Mucosa of descending colon (tissue), 3 donors: ENCODE measurements around the gene PRR32. TPM values are rescaled to one million over a fixed set of nuclear protein-coding genes. Genes with fewer than 3 reads are reported as not detected.

Experiments used
- ATAC-seq: fragments of 200-7000 bp; cut with Tn5 transposase; one replicate; pipeline ENCODE4 v1.9.1; 2020; ENCODE audit warnings: mild to moderate bottlenecking, moderate library complexity
- DNase-seq, 3 donors: peaks; one replicate each; pipeline ENCODE4 v3.0.0-alpha.2; 2020
- H3K36me3 ChIP-seq: fragments of 200-600 bp; one replicate; pipeline ENCODE4 v1.8.0; 2021; ENCODE audit warnings: low read depth, mild to moderate bottlenecking
- H3K4me1 ChIP-seq: fragments of 200-600 bp; one replicate; pipeline ENCODE4 v1.8.0; 2021; ENCODE audit warnings: low read depth, mild to moderate bottlenecking
- H3K4me3 ChIP-seq: fragments of 200-600 bp; one replicate; pipeline ENCODE4 v1.8.0; 2021; ENCODE audit warnings: mild to moderate bottlenecking
- H3K9me3 ChIP-seq: fragments of 200-600 bp; one replicate; pipeline ENCODE4 v1.8.0; 2021; ENCODE audit warnings: mild to moderate bottlenecking
- CTCF ChIP-seq: fragments of 200-600 bp; IDR thresholded peaks from one replicate; pipeline ENCODE4 v1.8.0; 2022; ENCODE audit warnings: antibody characterized with exemption, mild to moderate bottlenecking
- intact Hi-C, 2 donors: fragments of 100-400 bp; cut with DNase I in 1 of 2; cut with micrococcal nuclease in 1 of 2; formaldehyde crosslinking; loops; one replicate each; pipeline versions ENCODE4 v1.11.0 to v1.11.1; 2022; cut with DNase I, micrococcal nuclease
- total RNA-seq, 3 donors: library from RNA; stranded (reverse); fragmentation: NEBNext Ultra II Directional in 2 of 3; extraction: Animal tissue kit (Norgen Biotek cat#: 25700) in 2 of 3; gene quantifications; one replicate each; pipeline versions ENCODE4 v1.2.1 to v1.2.4, GENCODE V29; 2021 to 2023
- donor health status: DM: no; HTN: no; CAD: no; lungs with moderate emphysema.
- donor health status: DM: no; HTN: no; CAD: no.
- donor health status: DM: no; HTN: yes; CAD: no.

The PRR32 gene
- total RNA-seq, 3 donors from 2014 or later, result not detected

- ATAC-seq (no peak), DNase-seq (no peak)
- TF ChIP-seq CTCF, result no peak
- Histone ChIP-seq H3K4me3 (no peak overlapping the region), H3K4me1 (no peaks in the 10 kb centered on the region), H3K36me3 (no peaks in the 10 kb centered on the region), H3K9me3 (no peaks in the 10 kb centered on the region)
- intact Hi-C loops, result no loop called here
Measured at GRCh38 chrX:126820700-126821420, 1.3 kb downstream of the PRR32 start.

- intact Hi-C loops, result no loop called here
- TF ChIP-seq CTCF, result no peak
Measured at GRCh38 chrX:126824338-126825007, 4.9 kb downstream of the PRR32 start.

GRCh38 chrX:126825566-126826193 is 6.2 kb downstream of the PRR32 start:
- ATAC-seq (no peak), DNase-seq (no peak)
- Histone ChIP-seq H3K4me1 (no peaks in the 10 kb centered on the region), H3K4me3 (no peak overlapping the region), H3K9me3 (no peaks in the 10 kb centered on the region), H3K36me3 (no peaks in the 10 kb centered on the region)
- TF ChIP-seq CTCF, result no peak
- intact Hi-C loops, result no loop called here

More at GRCh38 chrX:126824338-126825007, 4.9 kb downstream of the PRR32 start:
- Histone ChIP-seq H3K36me3 (no peaks in the 10 kb centered on the region), H3K4me3 (no peak overlapping the region), H3K9me3 (no peaks in the 10 kb centered on the region), H3K4me1 (no peaks in the 10 kb centered on the region)
- DNase-seq (no peak), ATAC-seq (no peak)

- H3K4me1 ChIP-seq, result no peaks in the 10 kb centered on the region
- H3K9me3 ChIP-seq, result no peaks in the 10 kb centered on the region
- no peaks in the 10 kb centered on the region for H3K36me3 ChIP-seq
- TF ChIP-seq CTCF, result no peak
- intact Hi-C loops, result no loop called here
- DNase-seq (no peak), ATAC-seq (no peak)
- no peak overlapping the region for H3K4me3 ChIP-seq
Measured at GRCh38 chrX:126836186-126836585, 16.7 kb downstream of the PRR32 start.

DNA sequence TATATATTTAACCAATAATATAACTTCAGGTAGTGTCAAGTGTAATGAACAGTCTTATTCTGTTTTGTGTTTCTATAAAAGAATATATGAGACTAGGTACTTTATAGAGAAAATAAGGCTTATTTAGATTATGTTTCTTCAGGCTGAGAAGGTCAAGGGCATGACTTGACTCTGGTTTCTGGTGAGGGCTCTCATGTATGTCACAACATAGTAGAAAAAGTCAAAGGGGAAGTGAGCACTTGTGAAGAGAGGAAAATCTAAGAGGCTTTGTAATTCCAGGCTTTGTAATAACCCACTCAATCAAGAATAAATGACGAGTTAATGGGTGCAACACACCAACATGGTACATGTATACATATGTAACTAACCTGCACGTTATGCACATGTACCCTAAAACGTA is 27.6 kb downstream of the PRR32 start:
- ATAC-seq, result no peak
- intact Hi-C loops, result no loop called here
- no peaks in the 10 kb centered on the region for H3K9me3 ChIP-seq
- no peak for TF ChIP-seq CTCF
- no peak for DNase-seq
- no peaks in the 10 kb centered on the region for H3K4me1 ChIP-seq
- H3K36me3 ChIP-seq, result no peaks in the 10 kb centered on the region
- no peak overlapping the region for H3K4me3 ChIP-seq
